HG03139 (cell line): ENCODE data around the gene FZD2.
"Not testable (repeated sequence)": the region's sequence is repeated elsewhere in the genome, so short reads cannot be mapped to it uniquely, and the experiment has no call there.

Source experiments
- ATAC-seq: cut with Tn5 transposase; IDR thresholded peaks from one replicate; pipeline ENCODE4 v1.9.1; 2021; ENCODE audit not compliant: unreplicated experiment

FZD2 gene

DNA sequence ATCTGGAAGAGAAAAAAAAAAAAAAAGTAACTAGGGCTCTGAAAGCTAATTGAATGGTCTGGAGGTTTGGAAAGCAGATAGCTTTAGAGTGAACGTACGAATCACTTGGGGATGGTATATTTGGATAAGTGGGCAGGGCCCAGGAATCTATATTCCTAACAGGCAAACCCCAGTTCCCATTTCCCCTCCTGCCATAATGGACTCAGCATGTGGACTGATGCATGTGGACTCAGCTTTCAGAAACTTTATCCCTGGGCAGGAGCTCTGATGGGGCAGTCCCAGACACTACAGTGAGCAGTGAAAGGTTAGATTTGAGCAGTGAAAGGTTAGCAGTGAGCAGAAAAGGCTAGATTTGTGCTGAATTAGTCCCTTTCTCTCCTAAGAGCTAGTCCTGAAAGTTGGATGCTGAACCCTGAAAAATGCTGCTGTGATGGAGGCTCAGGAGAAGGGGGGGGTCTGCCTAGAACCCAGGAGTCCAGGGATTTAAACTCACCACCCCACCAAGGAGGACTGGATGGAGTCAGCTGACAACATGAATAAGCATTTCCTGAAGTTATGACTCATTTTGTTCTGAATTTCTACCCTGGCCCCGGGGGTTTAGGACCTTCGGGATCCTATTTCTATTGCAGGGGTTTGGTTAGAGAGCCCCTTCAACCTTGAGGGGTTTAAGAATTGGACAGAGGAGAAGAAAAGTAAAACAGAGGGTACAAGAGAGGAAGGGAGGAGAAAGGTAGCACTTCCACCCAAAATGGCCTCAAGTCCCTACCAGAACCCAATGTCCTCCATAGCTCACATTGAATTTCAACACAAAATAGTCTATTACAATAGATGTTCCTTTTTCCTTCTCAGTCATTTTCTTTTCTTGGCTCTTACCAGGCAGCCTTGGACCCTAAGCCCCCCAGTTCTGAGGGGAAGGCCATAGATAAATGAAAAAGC, 10.3 kb upstream of the FZD2 start:
- no peak for ATAC-seq

DNA sequence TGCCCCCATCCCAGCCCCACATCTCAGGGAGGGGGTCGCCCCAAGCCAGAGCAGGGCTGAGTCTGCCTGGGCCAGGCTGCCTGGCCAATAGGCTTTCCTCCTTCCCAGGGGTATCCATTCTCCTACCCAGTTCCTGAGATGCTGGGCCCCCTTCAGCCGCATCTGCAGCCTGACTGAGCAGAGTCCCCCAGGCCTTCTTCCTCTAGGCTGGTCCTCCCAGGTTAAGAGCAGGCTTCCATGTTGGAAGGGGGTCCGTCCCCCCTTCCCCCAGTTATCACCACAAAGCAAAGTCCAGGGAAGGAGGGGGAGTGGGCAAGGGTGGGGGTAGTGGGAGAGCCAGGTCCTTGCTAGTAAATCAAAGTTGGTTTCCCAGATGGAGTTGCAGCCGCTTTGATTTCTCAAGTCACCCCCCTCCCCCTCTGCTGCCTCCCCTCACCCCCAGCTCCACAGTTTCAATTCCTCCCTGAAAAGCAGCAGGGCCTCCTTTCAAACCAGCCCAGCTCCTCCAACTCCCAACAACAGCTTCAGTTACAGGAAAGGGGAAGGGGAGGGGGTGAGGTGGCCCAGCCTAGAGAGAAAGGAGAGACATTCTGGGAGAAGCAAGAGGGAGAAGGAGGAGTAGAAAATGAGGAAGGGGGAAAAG, 9.5 kb upstream of the FZD2 start:
- ATAC-seq: no peak

DNA sequence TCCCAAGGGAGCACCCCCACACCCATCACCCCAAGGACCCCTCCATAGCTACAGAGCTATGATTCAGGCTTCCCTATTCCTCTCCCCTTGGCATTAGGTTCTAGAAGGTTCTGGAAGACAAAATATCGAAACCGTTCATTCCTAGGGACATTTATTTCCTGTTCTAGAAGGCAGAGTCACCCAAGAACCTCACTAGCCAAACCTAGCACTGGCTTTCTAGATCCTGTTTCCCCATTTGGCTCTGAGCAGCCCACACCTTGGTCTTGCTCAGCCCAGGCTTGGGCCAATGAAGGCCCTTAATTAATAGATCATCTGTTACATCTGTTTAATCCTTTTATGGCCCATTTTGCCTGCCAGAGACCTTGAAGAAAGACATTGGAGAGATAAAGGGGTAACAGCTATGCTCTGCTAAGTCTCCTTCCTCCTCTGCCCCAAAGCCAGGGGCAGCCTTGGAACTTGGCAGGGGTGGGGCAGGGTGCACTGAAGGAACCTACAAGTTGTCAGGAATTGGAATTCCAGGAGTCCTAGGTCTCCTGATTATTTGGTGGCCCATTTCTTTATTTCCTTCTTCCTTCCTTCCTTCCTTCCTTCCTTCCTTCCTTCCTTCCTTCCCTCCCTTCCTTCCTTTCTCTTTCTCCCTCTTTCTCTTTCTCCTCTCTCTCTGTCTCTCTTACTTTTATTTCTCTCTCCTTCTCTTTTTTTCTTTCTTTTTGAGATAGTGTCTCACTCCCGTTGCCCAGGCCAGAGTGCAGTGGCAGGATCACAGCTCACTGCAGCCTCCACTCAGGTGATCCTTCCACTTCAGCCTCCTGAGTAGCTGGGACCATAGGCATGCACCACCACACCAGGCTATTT, 8.7 kb upstream of the FZD2 start:
- no peak for ATAC-seq

DNA sequence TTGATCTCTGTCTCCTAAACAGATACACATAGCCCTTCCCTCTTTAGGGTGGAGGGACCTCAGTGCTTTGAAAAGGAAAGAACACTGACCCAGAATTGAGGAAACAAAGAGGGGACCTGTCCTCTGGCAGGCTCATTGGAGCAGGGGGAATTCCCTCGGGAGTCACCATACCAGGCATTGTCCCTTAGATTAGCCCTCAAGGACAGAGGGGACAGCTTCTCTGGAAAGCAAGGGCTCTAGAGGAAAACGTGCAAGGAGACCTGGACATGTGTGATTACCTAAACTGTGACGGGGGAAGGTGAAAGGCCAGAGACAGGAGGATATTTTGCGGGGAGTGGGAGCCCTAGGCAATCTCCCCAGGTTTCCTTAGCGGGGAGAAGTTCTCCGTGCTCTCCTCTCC, 7.6 kb upstream of the FZD2 start:
- ATAC-seq: no peak

DNA sequence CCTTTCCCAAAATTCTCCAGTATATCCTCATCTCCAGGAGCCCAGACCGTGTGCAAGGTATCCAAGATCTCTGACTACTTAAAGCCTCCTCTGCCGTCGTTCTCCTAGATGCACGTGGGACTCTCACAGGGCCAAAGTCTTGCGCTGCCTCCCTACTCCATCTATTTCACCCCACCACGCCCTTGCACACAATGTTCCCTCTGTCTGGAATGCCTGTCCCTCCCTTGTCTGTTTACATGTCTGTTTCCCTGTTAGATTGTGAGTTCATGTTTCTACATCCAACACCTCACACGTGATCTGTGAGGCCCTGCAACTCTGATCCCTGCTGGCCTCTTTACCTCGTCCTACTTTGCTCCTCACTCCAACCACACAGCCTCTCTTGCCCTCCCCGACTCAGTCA, 4.9 kb upstream of the FZD2 start:
- ATAC-seq: no peak

DNA sequence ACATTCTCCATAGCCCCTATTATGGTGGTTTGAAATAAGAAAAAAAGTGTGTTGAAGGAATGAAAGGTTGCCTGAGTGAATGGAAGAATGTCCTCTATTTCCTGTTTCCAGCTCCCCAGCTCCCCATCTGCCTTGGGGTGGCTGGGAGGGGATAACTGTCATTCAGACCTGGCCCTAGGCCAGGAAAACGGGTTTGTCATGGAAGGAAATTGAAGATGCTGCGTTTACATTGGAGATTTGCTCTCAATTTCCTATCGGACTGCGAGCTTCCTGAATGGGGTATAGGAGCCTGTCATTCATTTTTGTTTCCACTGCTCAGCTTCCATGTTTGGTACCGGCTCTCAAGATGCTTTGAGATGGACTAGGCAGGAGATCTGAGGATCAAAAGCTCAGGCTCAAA, 2.2 kb upstream of the FZD2 start:
- no peak for ATAC-seq

DNA sequence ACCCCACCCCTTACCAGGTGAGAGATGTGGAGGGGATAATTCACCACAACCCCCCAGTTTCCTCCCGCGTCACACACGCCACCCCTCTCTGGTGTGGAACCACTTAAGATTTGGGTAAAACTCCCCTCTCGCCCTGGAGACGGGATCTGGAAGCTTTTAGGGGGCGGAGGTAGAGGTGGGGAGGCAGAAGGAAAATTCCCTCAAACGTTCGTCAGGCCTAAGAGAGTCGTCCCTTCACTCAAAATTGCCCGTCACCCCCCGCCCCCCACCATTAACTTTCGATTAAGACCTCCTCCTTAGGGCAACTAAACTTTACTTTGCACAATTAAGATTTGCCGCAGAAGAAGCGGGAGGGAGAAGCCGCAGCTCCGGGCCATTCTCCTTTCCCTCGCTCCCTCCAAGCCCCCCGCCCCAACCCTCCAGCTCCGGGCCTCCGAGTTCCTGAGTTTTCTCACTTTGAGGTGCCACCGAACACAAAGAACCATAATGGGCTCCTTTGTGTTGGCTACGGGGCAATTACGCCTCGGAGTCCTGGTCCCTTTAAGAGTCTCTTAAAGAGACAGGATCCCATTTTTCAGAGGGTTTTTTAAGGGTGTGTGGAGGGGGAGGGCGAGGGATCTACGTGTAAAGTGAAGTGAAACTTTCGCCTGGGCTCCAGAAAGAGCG, 985 bp upstream of the FZD2 start:
- no peak for ATAC-seq

DNA sequence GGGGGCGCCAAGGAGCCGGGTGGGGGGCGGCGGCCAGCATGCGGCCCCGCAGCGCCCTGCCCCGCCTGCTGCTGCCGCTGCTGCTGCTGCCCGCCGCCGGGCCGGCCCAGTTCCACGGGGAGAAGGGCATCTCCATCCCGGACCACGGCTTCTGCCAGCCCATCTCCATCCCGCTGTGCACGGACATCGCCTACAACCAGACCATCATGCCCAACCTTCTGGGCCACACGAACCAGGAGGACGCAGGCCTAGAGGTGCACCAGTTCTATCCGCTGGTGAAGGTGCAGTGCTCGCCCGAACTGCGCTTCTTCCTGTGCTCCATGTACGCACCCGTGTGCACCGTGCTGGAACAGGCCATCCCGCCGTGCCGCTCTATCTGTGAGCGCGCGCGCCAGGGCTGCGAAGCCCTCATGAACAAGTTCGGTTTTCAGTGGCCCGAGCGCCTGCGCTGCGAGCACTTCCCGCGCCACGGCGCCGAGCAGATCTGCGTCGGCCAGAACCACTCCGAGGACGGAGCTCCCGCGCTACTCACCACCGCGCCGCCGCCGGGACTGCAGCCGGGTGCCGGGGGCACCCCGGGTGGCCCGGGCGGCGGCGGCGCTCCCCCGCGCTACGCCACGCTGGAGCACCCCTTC, 484 bp downstream of the FZD2 start:
- no peak for ATAC-seq

DNA sequence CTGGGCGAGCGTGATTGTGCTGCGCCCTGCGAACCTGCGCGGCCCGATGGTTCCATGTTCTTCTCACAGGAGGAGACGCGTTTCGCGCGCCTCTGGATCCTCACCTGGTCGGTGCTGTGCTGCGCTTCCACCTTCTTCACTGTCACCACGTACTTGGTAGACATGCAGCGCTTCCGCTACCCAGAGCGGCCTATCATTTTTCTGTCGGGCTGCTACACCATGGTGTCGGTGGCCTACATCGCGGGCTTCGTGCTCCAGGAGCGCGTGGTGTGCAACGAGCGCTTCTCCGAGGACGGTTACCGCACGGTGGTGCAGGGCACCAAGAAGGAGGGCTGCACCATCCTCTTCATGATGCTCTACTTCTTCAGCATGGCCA, 1.0 kb downstream of the FZD2 start:
- ATAC-seq: no peak

DNA sequence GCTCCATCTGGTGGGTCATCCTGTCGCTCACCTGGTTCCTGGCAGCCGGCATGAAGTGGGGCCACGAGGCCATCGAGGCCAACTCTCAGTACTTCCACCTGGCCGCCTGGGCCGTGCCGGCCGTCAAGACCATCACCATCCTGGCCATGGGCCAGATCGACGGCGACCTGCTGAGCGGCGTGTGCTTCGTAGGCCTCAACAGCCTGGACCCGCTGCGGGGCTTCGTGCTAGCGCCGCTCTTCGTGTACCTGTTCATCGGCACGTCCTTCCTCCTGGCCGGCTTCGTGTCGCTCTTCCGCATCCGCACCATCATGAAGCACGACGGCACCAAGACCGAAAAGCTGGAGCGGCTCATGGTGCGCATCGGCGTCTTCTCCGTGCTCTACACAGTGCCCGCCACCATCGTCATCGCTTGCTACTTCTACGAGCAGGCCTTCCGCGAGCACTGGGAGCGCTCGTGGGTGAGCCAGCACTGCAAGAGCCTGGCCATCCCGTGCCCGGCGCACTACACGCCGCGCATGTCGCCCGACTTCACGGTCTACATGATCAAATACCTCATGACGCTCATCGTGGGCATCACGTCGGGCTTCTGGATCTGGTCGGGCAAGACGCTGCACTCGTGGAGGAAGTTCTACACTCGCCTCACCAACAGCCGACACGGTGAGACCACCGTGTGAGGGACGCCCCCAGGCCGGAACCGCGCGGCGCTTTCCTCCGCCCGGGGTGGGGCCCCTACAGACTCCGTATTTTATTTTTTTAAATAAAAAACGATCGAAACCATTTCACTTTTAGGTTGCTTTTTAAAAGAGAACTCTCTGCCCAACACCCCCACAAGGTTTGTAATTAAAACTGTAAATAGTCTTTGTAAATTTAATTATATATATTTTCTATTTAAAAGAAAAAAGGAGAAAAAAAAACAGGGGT, 1.7 kb downstream of the FZD2 start:
- no peak for ATAC-seq

DNA sequence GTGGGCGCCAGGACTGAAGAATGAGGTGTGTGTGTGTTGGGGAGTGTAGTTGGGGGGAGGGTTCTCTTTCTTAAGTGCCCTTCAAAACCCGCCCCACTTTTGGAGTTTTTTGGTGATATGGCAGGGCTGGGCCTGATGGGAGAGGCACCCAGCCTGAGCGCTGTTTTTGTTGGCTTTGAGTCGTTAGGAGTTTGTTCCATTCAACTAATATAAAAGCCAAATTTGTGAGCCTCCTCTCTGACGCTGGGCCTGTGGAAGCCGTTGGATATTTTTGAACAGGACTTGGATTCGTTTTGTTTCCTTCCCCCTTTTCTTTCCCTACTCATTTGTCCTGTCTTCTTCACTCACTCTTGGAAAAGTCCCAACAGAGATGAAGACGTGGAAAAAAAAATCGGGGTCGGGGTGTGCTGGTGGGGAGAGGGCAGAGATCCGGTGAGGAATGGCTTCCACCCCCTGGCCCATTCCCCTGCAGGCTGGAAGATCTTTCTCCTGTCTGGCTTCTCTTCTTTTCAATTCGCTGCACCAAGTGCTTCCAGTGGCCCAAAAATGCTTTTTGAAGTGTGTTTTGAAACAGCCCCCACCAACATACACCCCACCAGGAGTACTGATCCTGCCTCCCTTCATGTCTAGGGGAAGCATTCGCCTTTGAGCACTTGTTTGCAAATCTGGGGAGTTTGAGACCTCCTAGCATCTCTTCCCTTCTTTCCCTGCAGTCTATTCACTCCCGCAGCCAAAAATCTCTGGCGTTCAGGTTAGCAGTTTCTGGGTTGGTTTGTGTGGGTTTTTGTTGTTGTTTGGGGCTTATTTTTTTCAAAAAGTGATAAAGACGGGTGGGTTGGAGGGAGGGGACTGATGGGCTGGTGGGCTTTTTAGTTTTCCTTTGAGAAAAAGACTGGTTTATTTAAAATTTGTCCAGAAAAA, 2.6 kb downstream of the FZD2 start:
- ATAC-seq: no peak

DNA sequence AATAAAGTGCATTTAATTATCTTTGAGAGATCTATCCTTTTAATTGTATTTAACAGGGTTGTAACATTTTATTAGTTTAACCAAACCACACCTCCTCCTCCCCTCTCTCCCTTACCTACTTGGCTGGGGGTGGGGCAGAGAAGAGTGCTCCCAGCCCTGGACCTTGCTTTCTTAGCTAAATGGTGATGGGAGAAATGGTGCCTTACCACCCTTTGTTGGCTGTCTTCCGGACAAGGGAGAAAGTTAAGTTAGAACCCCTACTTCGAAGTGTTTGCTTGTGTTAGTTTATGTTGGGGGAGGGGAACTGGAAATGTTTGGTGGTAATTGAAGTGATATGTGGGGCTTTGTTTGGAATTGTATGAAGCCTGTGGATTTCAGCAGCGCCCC, 3.9 kb downstream of the FZD2 start:
- ATAC-seq: no peak

DNA sequence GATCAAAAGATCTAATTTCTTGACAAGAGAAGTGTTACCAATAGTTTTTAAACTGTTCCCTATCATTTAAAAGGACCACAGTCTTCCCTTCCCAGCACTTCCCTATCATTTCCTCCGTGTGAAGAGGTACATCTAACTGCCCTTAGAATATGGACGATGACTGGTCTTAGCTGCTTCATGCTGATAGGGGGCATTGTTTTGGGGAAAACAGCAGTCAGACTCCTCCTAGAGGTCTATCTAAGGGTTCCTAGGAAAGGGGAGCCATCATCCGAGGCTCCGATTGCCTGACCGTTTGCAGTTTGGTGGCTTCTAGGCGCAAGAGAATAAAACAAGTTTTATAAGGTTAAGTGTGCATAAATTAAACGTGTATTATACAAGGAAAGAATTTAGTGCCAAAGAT, 7.1 kb downstream of the FZD2 start:
- no peak for ATAC-seq

DNA sequence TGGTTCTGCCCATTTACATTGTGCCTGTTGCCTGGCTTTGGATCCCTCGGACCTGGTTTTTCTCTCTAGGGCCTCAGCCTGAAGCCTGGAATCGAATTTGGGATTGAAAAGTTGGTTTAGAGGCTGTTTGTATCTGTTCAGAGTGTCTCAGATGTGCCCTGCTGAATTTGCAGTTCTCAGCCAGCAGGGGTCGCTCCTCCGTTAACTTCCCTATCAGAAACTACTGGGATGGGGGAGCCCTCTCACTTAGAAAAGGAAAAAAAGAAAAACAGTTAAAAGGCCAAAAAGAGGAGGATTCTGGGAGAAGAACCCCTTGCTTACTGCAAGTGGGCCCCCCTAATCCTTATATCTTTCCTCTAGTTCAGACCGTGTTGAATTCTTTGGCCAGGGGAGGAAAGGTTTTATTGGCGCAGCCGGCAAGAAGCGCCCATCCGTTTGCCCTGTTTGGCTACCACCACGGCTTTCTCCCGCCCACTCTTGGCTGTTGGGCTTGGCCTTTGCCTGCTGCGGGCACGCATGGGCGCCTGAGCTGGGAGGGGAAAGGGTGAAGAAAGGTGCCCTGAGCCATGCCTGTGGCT, 8.7 kb downstream of the FZD2 start:
- no peak for ATAC-seq

DNA sequence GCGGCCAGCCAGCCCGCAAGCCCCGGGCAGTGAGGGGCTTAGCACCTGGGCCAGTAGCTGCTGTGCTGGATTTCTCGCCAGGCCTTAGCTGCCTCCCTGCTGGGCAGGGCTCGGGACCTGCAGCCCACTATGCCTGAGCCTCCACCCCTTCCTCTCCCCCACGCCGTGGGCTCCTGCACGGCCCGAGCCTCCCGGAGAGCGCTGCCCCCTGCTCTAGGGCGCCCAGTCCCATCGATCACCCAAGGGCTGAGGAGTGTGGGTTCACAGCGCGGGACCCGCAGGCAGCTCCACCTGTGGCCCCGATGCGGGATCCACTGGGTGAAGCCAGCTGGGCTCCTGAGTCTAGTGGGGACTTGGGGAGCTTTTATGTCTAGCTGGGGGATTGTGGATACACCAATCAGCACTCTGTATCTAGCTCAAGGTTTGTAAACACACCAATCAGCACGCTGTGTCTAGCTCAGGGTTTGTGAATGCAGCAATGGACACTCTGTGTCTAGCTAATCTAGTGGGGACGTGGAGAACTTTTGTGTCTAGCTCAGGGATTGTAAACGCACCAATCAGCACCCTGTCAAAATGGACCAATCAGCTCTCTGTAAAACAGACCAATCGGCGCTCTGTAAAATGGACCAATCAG, 11.1 kb downstream of the FZD2 start:
- ATAC-seq: not testable (repeated sequence)

DNA sequence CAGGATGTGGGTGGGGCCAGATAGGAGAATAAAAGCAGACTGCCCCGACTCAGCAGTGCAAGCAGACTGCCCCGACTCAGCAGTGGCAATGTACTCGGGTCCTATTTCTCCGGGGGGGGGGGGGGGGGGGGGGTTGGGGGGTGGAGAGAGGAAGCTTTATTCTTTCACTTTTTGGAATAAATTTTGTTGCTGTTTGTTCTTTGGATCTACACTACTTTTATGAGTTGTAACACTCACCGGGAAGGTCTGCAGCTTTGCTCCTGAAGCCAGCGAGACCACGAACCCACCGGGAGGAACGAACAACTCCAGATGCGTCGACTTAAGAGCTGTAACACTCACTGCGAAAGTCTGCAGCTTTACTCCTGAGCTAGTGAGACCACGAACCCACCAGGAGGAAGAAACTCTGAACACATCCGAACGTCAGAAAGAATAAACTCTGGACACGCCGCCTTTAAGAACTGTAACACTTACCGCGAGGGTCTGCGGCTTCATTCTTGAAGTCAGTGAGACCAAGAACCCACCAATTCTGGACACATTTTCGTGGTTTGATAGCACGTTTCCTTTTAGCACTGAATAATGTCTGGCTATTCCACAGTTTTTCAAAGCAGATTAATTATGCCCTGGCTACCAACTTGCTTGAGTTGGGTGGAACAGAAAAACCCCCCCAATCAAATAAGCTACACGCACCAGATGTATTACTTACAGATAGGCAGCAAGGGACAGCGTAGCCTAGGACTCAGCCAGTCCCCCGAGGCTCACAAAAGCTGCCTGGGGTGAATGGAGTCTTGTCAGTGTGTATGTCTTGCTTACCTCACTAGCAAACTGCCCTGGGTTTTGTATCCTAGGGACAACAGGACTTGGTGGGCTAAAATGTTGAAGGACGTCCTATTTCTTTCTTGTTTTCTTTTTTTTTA, 11.9 kb downstream of the FZD2 start:
- no peak for ATAC-seq

DNA sequence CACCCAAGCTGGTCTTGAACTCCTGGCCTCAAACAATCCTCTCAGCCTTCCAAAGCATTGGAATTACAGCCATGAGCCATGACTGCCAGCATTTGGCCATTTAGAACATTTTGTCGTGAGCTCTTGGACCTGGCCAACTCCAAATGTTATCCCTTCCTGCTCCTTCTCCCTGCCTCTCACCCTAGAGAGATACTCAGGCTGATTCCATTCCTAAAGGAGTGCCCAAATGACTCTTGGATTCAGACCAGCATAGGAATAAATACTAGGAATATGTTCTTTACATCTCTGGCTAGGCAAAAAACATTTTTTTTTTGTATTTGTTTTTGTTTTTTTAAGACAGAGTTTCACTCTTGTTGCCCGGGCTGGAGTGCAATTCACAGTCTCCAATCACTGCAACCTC, 15.5 kb downstream of the FZD2 start:
- no peak for ATAC-seq
